Measurements from ENCODE around the gene APOA1. TPM values are rescaled to one million over a fixed set of nuclear protein-coding genes. Genes with fewer than 3 reads are reported as not detected.
A peak's percentile ranks its signal among the peaks of the same experiment; 100 is the strongest.

Gene APOA1
- total and polyA plus RNA-seq, 3 donors from 2014 or later: 617 to 2,741 (median 2,156) TPM

GRCh38 chr11:116852261-116853031 is 15.0 kb upstream of the APOA1 start:
- intact Hi-C loops (cut with DNase I; ENCODE audit: low total_unique reads): no loop called here
- Histone ChIP-seq H3K4me1 (no peaks in the 10 kb centered on the region), H3K36me3 (ENCODE audit: low read depth, missing control alignments) (no peaks in the 10 kb centered on the region), H3K4me3 (no peak overlapping the region), H3K9me3 (no peaks in the 10 kb centered on the region), H3K27ac (no peak overlapping the region), H3K27me3 (no peaks in the 10 kb centered on the region)
- 59 to 64% methylated on average over 5 of the region's 5 CpGs for WGBS, 2 donors
- TF ChIP-seq CTCF (IDR thresholded peaks at IDR 0.05): no peak
- no peak for TF ChIP-seq POLR2A (IDR thresholded peaks at IDR 0.05)
- peak; percentile 47 for DNase-seq

GRCh38 chr11:116851626-116852025 is 14.2 kb upstream of the APOA1 start:
- Histone ChIP-seq H3K27me3 (no peaks in the 10 kb centered on the region), H3K4me3 (no peak overlapping the region), H3K9me3 (no peaks in the 10 kb centered on the region), H3K27ac (no peak overlapping the region), H3K36me3 (ENCODE audit: low read depth, missing control alignments) (no peaks in the 10 kb centered on the region), H3K4me1 (no peaks in the 10 kb centered on the region)
- intact Hi-C loops (cut with DNase I; ENCODE audit: low total_unique reads): no loop called here
- 75 to 86% methylated on average over 7 of the region's 7 CpGs for WGBS, 2 donors
- TF ChIP-seq CTCF (IDR thresholded peaks at IDR 0.05): no peak
- TF ChIP-seq POLR2A (IDR thresholded peaks at IDR 0.05): no peak
- no peak for DNase-seq

DNA sequence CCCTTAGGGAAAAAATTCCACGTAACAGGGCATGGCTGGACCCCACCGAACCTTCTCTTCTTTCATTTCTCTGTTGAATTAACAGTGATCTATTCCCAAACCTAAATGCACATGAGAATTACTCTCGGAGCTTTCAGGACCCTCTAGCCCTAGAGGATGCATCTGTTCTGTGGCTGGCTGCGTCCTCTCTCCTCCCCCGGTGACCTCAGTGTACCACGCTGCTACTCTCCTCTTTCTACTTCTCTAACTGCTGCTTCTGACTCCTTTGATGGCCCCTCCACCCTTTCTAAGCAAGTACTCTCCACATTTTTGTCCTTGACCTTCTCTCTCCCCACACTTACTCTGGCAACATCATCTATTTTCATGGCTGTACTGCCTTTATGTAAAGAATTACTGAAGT is 12.1 kb upstream of the APOA1 start:
- intact Hi-C loops (cut with DNase I; ENCODE audit: low total_unique reads): no loop called here
- no peaks in the 10 kb centered on the region for H3K36me3 ChIP-seq (ENCODE audit: low read depth, missing control alignments)
- WGBS, 2 donors: 85 to 87% methylated on average over 6 of the region's 6 CpGs

DNA sequence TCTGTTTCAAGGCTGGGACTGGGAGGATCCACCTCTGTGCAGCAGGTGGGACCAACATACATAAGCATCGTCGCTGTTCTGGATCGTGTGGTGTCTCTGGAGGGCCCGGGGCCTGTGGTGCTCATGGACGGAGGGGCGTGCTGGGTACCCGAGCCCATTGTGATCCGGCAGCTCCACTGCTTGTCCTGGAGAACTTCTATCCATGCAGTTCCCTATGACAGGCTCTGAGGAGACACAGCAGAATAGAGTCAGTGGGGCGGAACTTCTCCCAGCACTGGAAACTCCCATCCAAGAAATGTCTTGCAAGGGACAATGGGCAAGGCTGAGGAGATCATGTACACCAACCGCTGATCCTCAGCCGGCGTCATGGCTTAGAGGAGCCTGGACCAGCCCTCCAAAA is 11.6 kb upstream of the APOA1 start:
- TF ChIP-seq POLR2A (IDR thresholded peaks at IDR 0.05) (no peak), CTCF (IDR thresholded peaks at IDR 0.05) (no peak)
- Histone ChIP-seq H3K9me3 (no peaks in the 10 kb centered on the region), H3K4me3 (no peak overlapping the region), H3K4me1 (no peaks in the 10 kb centered on the region), H3K27me3 (no peaks in the 10 kb centered on the region), H3K36me3 (ENCODE audit: low read depth, missing control alignments) (no peaks in the 10 kb centered on the region), H3K27ac (no peak overlapping the region)
- no peak for DNase-seq
- 96 to 99% methylated on average over 10 to 12 of the region's 12 CpGs for WGBS, 2 donors
- intact Hi-C loops (cut with DNase I; ENCODE audit: low total_unique reads): no loop called here

More for the DNA sequence above, 12.1 kb upstream of the APOA1 start:
- no peak for DNase-seq
- H3K4me1 ChIP-seq: no peaks in the 10 kb centered on the region
- no peak overlapping the region for H3K4me3 ChIP-seq
- TF ChIP-seq CTCF (IDR thresholded peaks at IDR 0.05): no peak
- no peak for TF ChIP-seq POLR2A (IDR thresholded peaks at IDR 0.05)
- no peaks in the 10 kb centered on the region for H3K27me3 ChIP-seq
- H3K9me3 ChIP-seq: no peaks in the 10 kb centered on the region
- no peak overlapping the region for H3K27ac ChIP-seq

GRCh38 chr11:116847612-116848011 is 10.2 kb upstream of the APOA1 start:
- no peak overlapping the region for H3K4me3 ChIP-seq
- WGBS, 2 donors: 100% methylated on average over 4 of the region's 4 CpGs; no CpG with 5 or more reads in 1 of the 2 donors
- no peak overlapping the region for H3K27ac ChIP-seq
- TF ChIP-seq CTCF (IDR thresholded peaks at IDR 0.05): no peak
- no peak for DNase-seq
- no peaks in the 10 kb centered on the region for H3K36me3 ChIP-seq (ENCODE audit: low read depth, missing control alignments)
- intact Hi-C loops (cut with DNase I; ENCODE audit: low total_unique reads): no loop called here
- H3K4me1 ChIP-seq: no peaks in the 10 kb centered on the region
- no peaks in the 10 kb centered on the region for H3K9me3 ChIP-seq
- H3K27me3 ChIP-seq: no peaks in the 10 kb centered on the region

Data from testis (tissue), 3 donors.